ENCODE results near the gene GARS1.

Gene GARS1

GRCh38 chr7:30589111-30589510 is 5.6 kb upstream of the GARS1 start:
- H3K4me3 ChIP-seq (ENCODE audit: low read length), result no peak overlapping the region
- DNase-seq (ENCODE audit: low read depth), result no peak
- TF ChIP-seq CTCF (IDR thresholded peaks at IDR 0.05; ENCODE audit: insufficient read depth, low read depth, low read length, missing control alignments), result no peak

GRCh38 chr7:30594048-30594539 is 584 bp upstream of the GARS1 start:
- no peak for TF ChIP-seq CTCF (IDR thresholded peaks at IDR 0.05; ENCODE audit: insufficient read depth, low read depth, low read length, missing control alignments)
- H3K4me3 ChIP-seq (ENCODE audit: low read length), result peak overlapping the region; percentile 92
- DNase-seq (ENCODE audit: low read depth), result peak; percentile 42

- DNase-seq (ENCODE audit: low read depth), result no peak
- no peak for TF ChIP-seq CTCF (IDR thresholded peaks at IDR 0.05; ENCODE audit: insufficient read depth, low read depth, low read length, missing control alignments)
- H3K4me3 ChIP-seq (ENCODE audit: low read length), result peak overlapping the region; percentile 92
These were observed 847 bp downstream of the GARS1 start for GRCh38 chr7:30595436-30596013.

- DNase-seq (ENCODE audit: low read depth), result peak; percentile 70
- TF ChIP-seq CTCF (IDR thresholded peaks at IDR 0.05; ENCODE audit: insufficient read depth, low read depth, low read length, missing control alignments), result peak; percentile 18
- H3K4me3 ChIP-seq (ENCODE audit: low read length), result peak overlapping the region; percentile 92
These were observed 1.4 kb downstream of the GARS1 start for GRCh38 chr7:30596014-30596641.

GRCh38 chr7:30596721-30597120 is 2.0 kb downstream of the GARS1 start:
- DNase-seq (ENCODE audit: low read depth), result no peak
- no peak for TF ChIP-seq CTCF (IDR thresholded peaks at IDR 0.05; ENCODE audit: insufficient read depth, low read depth, low read length, missing control alignments)
- H3K4me3 ChIP-seq (ENCODE audit: low read length), result peak overlapping the region; percentile 92

- no peak for TF ChIP-seq CTCF (IDR thresholded peaks at IDR 0.05; ENCODE audit: insufficient read depth, low read depth, low read length, missing control alignments)
- H3K4me3 ChIP-seq (ENCODE audit: low read length), result no peak overlapping the region
- peak; percentile 53 for DNase-seq (ENCODE audit: low read depth)
These were observed 3.6 kb downstream of the GARS1 start for GRCh38 chr7:30598121-30598876.
